Measurements from ENCODE around the gene MRTFA.
"Not testable (repeated sequence)": the region's sequence is repeated elsewhere in the genome, so short reads cannot be mapped to it uniquely, and the experiment has no call there.

The MRTFA gene

DNA sequence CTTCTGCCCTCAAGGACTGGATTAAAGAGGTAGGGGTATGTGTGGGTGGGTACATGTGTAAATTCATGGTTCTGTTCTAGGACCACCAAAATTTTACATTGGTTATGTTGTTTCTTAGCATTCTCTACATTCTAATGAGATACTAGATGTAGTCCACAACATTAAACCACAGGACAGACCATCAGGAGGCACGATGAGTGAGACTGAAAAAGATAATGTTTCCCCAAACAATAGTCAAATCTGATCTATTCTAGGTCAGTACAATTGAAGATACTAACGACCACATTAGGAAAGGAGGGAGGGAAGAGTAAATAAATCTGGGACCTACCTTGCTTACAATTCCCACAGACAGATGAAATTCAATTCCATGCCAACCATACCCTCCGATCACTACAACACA is 42.2 kb downstream of the MRTFA start:
- no peak for DNase-seq

DNA sequence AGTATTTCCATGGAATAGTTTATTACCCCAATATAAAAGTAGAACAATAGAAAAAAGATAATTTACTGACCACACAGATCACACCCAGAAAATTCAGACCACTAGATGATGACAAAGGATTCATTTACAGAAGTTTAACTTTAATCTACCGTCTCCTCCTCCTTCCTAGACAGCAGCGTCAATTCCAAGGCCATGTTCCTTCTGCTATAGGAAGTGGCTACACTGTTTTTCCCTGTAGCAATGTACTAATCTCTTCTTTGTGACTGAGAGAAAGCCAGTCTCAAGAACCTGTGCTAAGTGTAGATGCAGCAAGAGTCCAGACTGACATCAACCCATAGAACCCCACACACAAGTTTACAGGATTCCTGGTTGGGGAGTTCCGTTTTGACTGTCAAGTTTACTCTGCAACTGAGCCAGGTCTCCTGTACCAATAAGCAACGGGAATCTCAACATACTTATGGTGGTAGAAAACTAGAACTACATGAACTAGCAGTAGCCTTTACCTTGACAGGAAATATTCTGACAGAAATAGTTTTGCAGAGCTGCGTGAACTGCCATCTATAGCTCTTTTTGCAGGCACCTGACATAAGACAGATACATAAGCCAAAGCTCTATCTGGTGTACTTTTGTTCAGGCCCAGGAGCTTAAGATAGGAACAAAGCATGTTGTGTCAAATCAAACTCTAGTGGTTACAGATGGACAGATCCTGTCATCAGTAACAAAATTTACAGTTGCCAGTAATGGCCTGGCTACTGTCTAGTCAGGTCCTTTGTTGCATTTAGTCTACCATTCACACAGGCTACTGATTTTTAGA is 42.9 kb downstream of the MRTFA start:
- DNase-seq = no peak

DNA sequence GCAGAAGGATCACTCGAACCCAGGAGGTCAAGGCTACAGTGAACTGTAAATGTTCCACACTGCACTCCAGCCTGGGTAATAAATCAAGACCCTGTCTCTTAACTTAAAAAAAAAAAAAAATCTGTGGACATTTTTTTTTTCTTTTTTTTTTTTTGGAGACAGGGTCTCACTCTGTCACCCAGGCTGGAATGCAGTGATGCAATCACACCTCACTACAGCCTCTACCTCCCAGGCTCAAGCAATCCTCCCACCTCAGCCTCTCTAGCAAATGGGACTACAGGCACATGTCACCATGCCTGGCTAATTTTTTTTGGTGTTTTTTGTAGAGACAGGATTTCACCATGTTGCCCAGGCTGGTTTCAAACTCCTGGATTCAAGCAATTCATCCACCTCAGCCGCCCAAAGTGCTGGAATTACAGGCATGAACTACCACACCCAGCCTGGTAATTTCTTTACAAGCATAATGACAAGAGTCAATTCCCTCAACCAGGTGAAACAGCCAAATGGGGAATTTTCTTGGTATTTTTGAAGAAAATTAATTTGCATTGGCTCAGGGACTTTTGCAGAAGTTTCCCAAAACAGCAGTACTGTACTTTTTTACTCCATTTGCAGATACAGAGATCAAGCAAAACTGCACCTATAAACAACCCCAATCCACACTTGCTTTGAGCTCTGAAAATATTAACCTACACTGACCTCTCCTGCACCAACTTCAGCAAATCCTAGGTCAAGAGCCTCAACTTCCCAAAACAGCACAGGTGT is 44.0 kb downstream of the MRTFA start:
- no peak for DNase-seq

DNA sequence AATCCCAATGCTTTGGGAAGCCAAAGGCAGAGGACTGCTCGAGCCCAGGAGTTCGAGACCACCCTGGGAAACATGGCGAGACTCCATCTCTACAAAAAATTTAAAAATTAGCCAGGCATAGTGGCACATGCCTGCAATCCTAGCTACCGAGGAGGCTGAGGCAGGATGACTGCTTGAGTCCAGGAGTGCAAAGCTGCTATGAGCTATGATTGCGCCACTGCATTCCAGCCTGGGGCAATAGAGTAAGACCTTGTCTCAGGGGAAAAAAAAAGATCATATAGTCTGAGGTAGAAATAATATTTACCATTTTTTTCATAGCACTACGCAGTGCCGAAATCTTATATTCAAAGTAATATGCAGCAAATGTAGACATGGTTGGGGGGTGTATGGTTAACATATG is 47.8 kb downstream of the MRTFA start:
- no peak for DNase-seq

DNA sequence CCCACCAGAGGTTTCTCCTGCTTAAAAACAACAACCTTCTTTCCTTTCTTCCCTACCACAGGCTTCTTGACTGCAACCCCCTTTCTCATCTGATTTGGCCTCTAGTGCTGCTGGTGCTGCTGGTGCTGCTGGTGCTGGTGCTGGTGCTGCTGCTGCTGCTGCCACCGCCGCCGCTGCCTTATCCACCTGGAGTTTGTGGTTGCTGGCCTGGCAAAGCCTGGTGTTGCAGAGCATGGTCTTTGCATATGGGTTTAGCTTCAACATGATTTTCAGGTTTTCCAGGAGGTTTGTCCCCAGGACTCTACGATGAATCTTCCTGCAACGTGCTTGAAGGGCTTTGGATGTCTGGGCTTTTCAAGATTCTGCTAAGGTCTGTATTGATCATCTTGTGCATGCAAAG is 49.7 kb downstream of the MRTFA start:
- no peak for DNase-seq

DNA sequence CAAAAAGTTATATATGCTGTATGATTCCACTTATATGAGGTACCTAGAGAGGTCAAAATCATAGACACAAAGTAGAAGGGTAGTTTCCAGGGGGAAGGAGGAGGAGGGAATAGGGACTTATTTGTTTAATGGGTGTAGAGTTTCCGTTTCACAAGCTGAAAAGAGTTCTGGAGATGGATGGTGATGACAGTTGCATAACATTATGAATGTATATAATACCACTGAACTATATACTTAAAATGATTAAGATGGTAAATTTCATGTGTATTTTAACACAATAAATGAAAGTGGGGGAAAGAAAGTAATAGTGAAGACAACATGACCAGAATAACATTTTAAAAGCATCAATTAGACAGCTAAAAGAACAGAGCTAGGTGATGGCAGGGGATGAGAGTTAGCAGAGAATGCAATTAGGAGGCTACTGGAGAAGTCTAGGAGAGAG is 51.2 kb downstream of the MRTFA start:
- no peak for DNase-seq

DNA sequence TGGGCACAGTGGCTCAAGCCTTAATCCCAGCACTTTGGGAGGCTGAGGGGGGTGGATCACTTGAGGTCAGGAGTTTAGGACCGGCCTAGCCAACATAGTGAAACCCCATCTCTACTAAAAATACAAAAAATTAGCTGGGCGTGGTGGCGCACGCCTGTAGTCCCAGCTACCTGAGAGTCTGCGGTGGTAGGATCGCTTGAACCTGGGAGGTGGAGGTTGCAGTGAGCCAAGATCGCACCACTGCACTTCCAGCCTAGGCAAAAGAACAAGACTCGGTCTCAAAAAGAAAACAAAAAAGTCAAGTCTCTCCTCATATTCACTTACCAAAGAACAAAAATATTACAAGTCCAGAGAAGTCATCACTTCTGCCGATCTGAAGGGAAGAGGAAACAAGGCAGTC is 51.8 kb downstream of the MRTFA start:
- not testable (repeated sequence) for DNase-seq

DNA sequence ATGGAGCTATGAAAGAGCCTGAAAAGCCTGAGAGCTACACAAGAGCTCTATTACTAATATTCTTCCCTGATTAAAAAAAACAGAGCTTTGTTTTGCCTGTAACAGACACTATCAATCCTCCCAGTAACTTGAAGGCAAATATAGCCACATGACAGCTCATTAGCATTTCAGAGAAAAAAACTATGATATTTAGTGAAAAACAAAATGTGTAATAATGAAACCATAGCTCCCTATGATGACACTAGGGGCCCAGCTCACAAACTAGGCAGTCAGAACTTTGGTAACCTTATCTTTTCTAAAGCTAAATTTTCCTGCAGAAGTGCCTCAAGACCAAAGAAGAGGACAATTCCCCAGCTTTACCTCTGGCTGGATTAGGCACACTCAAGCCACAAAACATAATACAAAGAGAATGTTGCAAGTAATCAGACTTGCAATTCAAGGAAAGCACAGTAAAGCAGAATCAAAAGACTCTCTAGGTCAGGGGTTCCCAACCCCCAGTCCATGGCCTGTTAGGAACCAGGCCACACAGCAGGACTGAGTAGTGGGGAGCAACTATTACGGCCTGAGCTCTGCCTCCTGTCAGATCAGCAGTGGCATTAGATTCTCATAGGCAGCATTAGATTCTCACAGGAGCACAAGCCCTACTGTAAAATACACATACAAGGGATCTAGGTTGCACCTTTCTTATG is 53.3 kb downstream of the MRTFA start:
- no peak for DNase-seq

DNA sequence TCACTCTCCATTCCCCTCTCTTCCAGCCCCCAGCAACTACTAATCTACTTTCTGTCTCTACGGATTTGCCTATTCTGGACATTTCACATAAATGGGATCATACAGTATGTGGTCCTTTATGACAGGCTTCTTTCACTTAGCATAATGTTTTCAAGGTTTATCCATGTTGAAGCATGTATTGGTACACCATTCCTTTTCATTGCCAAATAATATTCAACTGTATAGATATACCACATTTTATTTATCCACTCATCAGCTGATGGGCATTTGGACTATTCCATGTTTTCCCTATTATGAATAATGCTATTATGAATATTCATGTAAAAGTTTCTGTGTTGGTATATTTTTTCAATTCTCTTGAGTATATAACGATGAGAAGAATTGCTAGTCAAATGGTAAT is 54.5 kb downstream of the MRTFA start:
- DNase-seq = no peak

DNA sequence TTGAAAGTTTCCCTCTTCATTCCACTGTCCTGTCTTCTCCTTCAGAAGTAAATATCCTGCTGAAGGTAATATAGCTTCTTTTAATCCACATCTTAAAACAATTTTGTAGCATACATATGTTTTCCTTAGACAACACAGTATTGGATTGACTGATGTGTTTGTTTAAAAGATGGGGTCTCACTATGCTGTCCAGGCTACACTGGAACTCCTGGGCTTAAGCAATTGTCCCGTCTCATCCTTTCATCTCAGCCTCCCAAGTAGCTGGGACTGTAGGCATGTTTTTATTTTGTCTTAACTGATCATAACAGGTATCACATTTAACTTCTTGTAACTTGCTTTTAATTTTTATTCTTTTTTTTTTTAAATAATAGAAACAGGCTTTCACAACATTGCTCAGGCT is 55.9 kb downstream of the MRTFA start:
- no peak for DNase-seq

DNA sequence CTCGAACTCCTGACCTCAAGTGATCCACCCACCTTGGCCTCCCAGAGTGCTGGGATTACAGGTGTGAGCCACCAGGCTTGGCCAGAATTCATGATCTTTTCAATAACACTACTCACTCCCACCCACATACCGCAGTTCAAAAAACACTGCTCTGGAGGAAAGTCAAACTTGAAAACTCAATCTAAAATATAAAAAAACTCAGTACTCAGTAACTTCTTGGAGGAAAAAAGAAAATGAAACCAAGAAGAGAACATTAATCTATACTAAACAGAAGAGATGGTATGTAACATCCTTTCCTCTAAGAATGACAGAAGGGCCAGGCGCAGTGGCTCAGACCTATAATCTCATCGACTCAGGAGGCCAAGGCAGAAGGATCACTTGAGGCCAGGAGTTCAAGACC is 58.3 kb downstream of the MRTFA start:
- no peak for DNase-seq

DNA sequence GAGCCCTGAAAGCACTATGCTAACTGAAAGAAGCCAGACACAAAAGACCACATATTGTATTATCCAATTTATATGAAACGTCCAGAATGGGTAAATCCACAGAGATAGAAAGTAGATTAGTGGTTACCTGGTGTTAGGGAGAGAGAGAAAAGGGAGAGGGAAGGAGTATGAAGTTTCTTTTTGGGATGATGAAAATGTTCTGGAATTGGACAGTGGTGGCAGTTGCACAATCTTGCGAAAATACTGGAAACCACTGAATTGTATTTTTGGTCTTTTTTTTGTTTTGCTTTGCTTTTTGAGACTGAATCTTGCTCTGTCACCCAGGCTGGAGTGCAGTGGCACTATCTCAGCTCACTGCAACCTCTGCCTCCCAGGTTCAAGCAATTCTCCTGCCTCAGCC is 63.5 kb downstream of the MRTFA start:
- DNase-seq = no peak

DNA sequence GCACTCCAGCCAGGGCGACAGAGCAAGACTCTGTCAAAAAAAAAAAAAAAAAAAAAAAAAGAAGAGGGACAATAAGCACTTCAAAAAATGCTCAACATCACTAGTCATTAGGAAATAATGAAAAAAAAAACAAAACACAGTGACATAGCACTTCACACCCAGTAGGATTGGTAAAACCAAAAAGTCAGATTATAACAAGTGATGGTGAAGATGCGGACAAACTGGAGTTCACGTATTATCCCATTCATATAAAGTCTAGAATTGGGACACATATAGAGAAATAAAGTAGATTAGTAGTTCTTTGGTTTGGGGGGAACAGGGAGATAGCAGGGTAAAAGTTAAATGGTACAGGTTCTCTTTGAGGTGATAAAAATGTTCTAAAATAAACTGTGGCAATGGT is 64.6 kb downstream of the MRTFA start:
- no peak for DNase-seq

DNA sequence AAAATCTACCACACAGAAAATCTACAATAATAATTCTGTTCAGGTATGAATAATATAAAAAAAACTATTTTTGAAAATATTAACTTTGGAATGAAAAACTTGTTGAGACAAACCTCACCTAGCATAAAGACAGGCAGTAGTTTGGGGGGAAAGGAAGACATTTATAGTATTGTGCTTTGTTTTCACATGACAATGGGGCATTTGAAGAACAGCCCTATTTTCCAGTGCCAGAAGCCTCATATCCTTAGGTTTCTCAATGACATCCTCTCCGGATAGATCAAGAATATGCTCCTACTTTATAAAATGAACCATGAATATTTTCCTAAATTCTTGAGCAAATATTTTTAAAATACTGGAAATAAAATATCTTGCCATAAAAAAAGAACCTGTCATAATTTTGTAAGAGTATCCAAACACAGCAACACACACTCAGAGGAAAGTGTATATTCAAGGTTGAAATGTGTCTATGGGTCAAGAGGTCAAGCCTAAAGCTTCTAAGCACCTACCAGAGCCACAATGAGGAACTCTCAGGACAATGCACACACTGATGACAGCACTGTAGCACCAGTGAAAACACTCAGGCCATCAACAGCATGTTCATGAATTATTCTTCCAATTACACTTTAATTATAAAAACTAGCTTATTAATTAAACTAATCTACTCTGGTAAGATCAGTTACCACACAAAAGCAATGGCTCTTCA is 68.7 kb downstream of the MRTFA start:
- no peak for DNase-seq

DNA sequence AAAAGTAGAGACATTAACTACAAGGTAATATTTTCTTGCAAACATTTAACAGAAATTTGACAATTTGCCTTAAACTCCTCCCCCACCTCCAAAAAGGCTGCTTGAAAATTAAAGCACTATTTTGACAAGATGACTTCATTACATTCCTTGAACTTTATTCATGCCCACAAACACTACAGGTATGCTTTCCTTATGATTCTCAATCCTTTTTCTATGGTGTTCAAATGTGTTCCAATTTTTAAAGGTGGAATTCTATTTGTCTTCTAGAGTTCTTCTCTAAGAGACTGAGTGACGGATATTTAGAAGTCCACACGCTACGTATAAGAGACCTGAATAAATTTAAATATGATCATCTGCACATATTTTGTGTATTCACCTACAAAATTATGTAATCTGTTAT is 69.4 kb downstream of the MRTFA start:
- no peak for DNase-seq

DNA sequence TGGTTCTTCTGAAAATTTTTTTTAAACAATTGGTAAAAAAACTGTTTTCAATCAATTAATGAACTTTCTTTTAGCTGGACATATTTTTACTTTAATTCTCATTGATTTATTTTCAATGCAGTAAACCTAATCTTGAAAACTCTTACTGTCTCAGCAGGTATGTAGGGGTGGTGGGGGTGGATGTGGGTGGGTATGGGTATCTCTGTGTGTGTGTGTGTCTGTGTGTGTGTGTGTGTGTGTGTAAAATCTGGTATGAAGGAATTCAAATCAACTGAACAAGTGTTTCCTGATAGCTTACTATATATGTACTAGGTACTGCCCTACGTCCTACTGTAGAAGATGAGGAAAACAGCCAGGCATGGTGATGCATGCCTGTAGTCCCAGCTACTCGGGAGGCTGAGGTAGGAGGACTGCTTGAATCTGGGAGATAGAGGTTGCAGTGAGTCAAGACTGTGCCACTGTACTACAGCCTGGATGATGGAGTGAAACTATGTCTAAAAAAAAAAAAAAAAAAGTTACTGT is 75.5 kb downstream of the MRTFA start:
- no peak for DNase-seq

DNA sequence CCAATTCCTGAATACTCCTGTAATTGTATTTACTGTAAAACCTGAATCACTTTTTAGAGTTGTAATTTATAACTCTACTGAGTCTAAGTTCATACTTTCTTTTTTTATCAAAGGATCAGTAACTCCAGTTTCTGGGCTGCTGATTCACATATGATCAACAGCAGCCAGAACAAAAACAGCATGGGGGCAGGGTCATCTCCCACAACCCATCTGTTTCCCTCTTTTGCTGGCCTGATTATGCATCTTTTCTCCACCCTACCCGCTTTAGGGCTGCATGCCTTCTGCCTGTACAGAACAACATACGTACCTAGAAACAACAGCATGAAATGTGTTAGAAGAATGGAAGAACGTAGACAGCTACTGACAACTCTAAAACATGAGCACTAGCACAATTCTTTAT is 76.0 kb downstream of the MRTFA start:
- DNase-seq = no peak

DNA sequence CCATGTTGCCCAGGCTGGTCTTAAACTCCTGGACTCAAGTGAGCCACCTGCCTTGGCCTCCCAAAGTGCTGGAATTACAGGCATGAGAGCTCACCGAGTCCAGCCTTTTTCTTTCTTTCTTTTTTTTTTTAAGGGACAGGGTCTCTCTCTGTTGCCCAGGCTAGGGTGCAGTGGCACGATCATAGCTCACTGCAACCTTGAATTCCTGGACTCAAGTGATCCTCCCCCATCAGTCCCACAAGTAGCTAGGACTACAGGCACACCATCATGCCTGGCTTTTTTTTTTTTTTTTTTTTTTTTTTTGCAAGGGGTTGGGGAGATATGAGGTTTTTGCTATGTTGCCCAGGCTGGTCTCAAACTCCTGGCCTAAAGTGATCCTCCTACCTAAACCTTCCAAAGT is 78.5 kb downstream of the MRTFA start:
- no peak for DNase-seq

DNA sequence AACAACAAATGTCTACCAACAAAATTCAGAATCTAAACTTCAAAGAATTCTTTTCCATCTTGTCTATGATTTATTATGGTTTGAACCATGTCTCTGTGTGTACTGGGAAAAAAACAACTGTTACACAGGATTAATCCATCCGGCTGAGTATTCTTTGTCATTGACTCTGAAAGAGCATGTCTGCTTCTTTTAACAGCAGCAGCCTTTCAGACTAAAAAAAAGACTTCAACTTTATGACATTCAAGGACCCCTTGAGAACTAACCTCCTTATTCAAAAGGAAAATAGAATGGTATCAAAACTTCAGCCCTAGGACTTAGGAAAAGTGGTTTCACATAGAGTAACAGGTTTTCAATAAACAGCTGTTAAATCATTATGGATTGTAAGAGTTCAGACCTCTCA is 79.9 kb downstream of the MRTFA start:
- DNase-seq = no peak

DNA sequence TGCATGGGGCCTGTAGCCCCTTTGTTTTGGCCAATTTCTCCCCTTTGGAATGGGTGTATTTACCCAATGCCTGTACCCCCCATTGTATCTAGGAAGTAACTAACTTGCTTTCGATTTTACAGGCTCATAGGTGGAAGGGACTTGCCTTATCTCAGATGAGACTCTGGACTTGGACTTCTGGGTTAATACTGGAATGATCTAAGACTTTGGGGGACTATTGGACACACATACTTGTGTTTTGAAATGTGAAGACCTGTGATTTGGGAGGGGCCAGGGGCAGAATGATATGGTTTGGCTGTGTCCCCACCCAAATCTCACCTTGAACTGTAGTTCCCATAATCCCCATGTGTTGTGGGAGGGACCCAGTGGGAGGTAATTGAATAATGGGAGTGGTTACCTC is 82.5 kb downstream of the MRTFA start:
- DNase-seq = not testable (repeated sequence)

DNA sequence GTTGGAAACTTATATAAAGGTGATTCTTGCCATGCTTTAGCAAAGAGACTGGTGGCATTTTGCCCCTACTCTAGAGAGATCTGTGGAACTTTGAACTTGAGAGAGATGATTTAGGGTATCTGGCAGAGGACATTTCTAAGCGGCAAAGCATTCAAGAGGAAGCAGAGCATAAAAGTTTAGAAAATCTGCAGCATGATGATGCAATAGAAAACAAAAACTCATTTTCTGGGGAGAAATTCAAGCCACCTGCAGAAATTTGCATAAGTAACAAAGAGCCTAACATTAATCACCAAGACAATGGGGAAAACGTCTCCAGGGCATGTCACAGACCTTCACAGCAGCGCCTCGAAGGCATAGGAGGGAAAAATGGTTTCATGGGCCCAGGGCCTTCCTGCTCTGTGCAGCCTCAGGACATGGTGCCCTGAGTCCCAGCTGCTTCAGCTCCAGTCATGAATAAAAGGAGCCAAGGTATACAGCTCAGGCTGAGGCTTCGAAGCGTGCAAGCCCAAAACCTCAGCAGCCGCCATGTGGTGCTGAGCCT is 83.4 kb downstream of the MRTFA start:
- no peak for DNase-seq

DNA sequence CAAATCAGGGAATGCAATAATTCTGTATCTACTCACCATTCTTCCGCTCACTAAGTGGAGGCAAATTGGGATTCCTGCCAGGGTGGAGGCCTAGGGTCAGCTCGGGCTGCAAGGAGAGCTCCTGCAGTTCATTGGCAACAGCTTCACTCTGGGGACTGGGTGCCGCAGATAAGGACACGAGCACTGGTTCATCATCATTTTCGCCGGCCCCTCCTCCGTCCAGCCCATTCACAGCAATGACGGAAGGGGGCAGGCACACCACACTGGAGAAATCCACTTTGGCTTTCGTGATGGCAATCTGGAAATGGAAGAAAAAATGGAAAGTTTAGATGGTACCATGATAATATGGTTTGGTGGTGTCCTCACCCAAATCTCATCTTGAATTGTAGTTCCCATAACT is 84.4 kb downstream of the MRTFA start:
- no peak for DNase-seq

DNA sequence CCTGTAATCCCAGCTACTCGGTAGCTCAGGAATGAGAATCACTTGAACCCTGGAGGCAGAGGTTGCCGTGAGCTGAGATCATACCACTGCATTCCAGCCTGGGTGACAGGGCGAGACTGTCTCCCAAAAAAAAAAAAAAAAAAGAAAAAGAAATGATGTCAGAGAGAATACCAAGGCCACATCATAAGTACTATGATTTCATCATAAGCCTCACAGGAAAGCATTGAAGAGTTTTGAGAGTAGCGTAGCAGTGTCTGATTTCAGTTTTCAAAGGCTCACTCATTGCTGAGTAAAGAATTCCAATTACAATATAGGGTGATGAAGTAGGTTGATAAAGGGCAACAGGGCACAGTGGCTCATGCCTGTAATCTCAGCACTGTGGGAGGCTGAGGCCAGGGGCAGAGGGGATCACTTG is 88.8 kb downstream of the MRTFA start:
- DNase-seq = no peak

All from SHP77 (cell line).